ENCODE results near the gene PHPT1. TPM values are rescaled to one million over a fixed set of nuclear protein-coding genes. Genes with fewer than 3 reads are reported as not detected.
A peak's percentile ranks its signal among the peaks of the same experiment; 100 is the strongest.
"Not testable (repeated sequence)": the region's sequence is repeated elsewhere in the genome, so short reads cannot be mapped to it uniquely, and the experiment has no call there.

Gene PHPT1
- polyA plus RNA-seq, 1 experiment = 91.6 TPM

DNA sequence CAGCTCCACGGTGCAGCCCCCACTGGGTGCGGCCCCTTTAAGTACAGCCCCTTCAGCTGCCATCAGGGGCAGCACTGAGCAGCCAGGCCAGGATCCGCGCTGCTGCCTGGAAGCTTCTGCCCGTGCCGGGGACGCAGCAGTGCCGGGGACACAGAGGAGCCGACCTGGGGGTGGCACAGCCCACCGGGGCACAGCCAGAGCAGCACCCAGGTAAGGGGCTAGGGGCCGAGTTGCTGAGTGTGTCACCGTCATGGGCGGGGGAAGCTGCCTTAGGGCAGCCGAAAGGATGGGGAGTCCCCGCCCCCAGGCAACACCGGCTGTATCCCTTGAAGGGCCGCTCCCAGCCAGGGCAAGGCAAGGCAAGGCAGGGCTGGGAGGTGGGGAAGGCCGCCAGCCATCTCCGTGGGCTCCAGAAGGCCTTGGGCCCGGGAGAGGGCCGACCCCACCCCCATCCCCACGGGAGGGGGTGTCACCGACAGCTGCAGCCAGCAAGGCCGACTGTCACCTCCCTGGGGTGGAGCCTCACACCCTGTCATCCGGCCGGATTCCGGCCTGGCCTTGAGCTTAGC, 6.7 kb upstream of the PHPT1 start, which contains the start of gene AJM1:
AJM1 (plus strand) TSS at position 99 of the 569 bp plus-strand sequence. CDS start 1,937 bp downstream, outside the sequence.
- peak within 1 kb of the TSS; percentile 31 for H3K27ac ChIP-seq (ENCODE audit: low read depth, low read length)
- POLR2A ChIA-PET = interaction anchor here (0.6 to 1.3 kb wide), 5 partner anchors 9 to 143 kb away, joined by 3 to 4 read pairs (median 3); no protein-coding TSS in a partner anchor
- DNase-seq (ENCODE audit: low read depth, low spot score) = peak; percentile 49
- CTCF ChIA-PET = interaction anchor here (0.8 to 2.0 kb wide), 18 partner anchors 10 to 193 kb away, joined by 3 to 10 read pairs (median 3); no protein-coding TSS in a partner anchor
- TF ChIP-seq, protein P1, sequence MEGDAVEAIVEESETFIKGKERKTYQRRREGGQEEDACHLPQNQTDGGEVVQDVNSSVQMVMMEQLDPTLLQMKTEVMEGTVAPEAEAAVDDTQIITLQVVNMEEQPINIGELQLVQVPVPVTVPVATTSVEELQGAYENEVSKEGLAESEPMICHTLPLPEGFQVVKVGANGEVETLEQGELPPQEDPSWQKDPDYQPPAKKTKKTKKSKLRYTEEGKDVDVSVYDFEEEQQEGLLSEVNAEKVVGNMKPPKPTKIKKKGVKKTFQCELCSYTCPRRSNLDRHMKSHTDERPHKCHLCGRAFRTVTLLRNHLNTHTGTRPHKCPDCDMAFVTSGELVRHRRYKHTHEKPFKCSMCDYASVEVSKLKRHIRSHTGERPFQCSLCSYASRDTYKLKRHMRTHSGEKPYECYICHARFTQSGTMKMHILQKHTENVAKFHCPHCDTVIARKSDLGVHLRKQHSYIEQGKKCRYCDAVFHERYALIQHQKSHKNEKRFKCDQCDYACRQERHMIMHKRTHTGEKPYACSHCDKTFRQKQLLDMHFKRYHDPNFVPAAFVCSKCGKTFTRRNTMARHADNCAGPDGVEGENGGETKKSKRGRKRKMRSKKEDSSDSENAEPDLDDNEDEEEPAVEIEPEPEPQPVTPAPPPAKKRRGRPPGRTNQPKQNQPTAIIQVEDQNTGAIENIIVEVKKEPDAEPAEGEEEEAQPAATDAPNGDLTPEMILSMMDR (IDR thresholded peaks at IDR 0.05; ENCODE audit: low read depth, low read length) = peak; percentile 86
- H3K9me3 ChIP-seq (ENCODE audit: control insufficient read depth, insufficient read depth, low read length) = not testable (repeated sequence)
- H3K4me3 ChIP-seq (ENCODE audit: low read depth, low read length) = peak within 1 kb of the TSS; percentile 65
- H3K27me3 ChIP-seq (ENCODE audit: control insufficient read depth, insufficient read depth, low read length) = peaks cover 21% of the 10 kb centered on the region

DNA sequence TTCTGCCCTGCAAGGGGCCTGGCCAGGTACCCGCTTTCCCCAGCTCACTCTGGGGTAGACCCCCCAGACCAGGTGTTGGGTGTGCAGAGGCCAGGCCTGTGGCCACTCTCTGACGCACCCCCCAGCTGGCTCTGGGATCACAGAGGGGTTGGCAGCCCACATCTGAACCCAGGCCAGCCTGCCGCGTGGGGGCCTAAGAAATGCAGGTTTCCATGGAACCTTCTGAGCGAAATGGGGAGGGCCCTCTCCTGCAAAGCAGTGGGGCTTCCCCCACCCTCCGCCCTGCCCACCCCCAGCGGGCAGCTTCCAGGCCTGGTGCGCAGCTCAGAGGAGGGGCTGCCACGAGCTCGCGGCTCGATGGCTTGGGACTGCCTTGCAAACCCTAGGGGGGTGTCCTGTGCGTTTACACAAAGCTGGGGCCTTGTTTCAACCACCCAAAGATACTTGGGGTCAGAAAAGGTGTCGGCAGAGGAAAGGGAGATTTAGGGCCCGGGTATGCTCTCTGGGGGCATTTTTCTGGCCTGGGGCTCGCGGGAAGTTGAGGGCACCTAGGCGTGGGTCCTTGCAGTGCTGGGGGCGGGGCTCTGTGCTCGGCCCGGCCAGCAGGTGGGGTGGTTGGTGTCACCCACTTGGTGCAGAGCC, 5.9 kb upstream of the PHPT1 start:
- not testable (repeated sequence) for H3K4me3 ChIP-seq (ENCODE audit: low read depth, low read length)

DNA sequence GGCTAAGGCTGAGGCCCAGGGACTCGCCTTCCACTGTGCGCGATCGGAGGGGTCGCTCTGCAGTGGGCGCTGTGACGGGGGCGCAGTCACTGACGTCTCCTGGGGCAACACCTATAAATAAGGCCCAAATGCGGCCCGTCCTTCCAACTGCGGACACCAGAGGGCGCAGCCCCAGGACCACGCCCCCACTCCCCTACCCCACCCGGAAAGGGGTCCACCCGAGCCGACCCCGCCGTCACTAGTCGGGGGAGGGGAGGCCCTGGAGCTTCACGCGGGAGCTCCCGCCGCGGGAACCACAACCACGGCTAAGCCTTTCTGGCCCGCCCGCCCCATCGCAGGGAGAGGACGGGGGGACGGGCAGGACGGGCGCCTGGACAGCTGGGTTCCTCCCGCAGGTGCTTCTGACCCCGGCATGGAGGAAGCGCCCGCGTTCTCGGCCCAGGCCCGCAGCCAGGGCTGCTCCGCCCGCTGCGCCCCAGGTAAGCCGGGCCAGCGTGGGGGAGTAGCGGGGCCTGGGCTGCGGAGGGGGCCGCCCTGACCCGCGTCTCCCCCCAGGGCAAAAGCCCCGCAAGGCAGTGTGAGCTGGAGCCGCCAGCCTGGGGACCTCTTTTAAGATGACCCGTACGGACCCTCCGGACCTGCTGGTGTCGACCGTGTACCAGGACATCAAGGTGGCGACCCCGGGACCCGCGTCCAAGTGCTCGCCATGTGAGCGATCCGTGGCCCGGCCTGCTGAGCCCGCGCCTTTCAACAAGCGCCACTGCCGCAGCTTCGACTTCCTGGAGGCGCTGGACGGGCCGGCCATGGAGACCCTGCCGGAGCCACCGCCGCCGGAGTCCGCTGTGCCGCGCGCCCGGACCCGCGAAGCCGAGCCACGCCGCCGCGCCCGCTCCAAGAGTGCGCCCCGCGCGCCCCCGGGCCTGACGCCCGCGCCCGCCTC, 5.1 kb upstream of the PHPT1 start:
- not testable (repeated sequence) for H3K4me3 ChIP-seq (ENCODE audit: low read depth, low read length); H3K27ac ChIP-seq (ENCODE audit: low read depth, low read length); H3K9me3 ChIP-seq (ENCODE audit: control insufficient read depth, insufficient read depth, low read length); DNase-seq (ENCODE audit: low read depth, low spot score)
- CTCF ChIA-PET = interaction anchor here (0.7 kb wide), 1 partner anchor 66 kb away, joined by 3 read pairs; no protein-coding TSS in a partner anchor
- POLR2A ChIA-PET = interaction anchor here (0.7 kb wide), 2 partner anchors 14 to 114 kb away, joined by 3 read pairs; no protein-coding TSS in a partner anchor
- TF ChIP-seq, protein P1 (IDR thresholded peaks at IDR 0.05; ENCODE audit: low read depth, low read length) = peak; percentile 46
- peaks cover 21% of the 10 kb centered on the region for H3K27me3 ChIP-seq (ENCODE audit: control insufficient read depth, insufficient read depth, low read length)

More for the DNA sequence above, 5.9 kb upstream of the PHPT1 start:
- not testable (repeated sequence) for H3K9me3 ChIP-seq (ENCODE audit: control insufficient read depth, insufficient read depth, low read length); DNase-seq (ENCODE audit: low read depth, low spot score); H3K27ac ChIP-seq (ENCODE audit: low read depth, low read length)
- H3K27me3 ChIP-seq (ENCODE audit: control insufficient read depth, insufficient read depth, low read length) = peaks cover 21% of the 10 kb centered on the region
- ChIA-PET CTCF (interaction anchor here (0.8 to 2.0 kb wide), 6 partner anchors 11 to 192 kb away, joined by 3 to 6 read pairs (median 3); no protein-coding TSS in a partner anchor), POLR2A (interaction anchor here (0.7 kb wide), 2 partner anchors 15 to 115 kb away, joined by 3 read pairs; no protein-coding TSS in a partner anchor)

DNA sequence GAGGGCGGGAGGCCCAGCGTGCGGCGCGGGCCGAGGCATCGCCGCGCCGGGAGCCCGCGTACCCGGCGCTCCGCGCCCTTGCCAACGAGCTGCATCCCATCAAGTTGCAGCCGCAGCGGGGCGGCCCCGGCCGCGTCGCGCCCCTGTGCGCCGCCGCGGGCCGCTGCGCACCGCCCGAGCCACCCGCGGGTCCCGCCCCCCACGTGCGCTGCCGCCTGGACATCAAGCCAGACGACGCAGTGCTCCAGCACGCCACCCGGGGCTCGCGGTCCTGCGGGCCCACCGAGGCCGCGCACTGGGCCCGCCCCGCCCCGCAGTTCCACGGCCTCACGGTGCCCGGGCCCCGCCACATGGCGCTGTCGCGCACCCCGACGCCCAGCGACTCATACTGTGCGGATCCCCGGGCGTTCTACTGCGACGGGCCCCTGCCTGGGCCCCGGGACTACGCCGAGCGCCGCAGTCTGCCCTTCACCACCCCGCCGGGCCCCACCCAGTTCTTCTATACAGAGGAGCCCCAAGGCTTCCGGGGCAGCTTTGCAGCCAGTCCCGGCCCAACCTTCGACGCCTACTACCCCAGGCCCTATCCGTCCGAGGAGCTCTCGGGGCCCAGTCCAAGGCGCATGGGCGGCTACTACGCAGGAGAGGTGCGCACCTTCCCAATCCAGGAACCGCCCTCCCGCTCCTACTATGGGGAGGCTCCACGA, 4.3 kb upstream of the PHPT1 start:
- TF ChIP-seq, protein P1 (IDR thresholded peaks at IDR 0.05; ENCODE audit: low read depth, low read length) = no peak
- no peak overlapping the region for H3K27ac ChIP-seq (ENCODE audit: low read depth, low read length)
- POLR2A ChIA-PET = no interaction called here

More for the DNA sequence above, 4.3 kb upstream of the PHPT1 start:
- Histone ChIP-seq H3K9me3 (ENCODE audit: control insufficient read depth, insufficient read depth, low read length) (peaks cover 9% of the 10 kb centered on the region), H3K4me3 (ENCODE audit: low read depth, low read length) (no peak overlapping the region), H3K27me3 (ENCODE audit: control insufficient read depth, insufficient read depth, low read length) (peaks cover 21% of the 10 kb centered on the region)
- CTCF ChIA-PET = interaction anchor here (1.4 kb wide), 1 partner anchor 190 kb away, joined by 4 read pairs; no protein-coding TSS in a partner anchor
- DNase-seq (ENCODE audit: low read depth, low spot score) = no peak
